Activated gamma-delta T cell (primary cell): Measurements from ENCODE around the gene LPCAT3.
"Not testable (repeated sequence)": the region's sequence is repeated elsewhere in the genome, so short reads cannot be mapped to it uniquely, and the experiment has no call there.

Source experiments
- DNase-seq: peaks from one replicate; lab custom pipeline; 2025; lab: John Stamatoyannopoulos, UW

The LPCAT3 gene

GRCh38 chr12:7037411-7037810 lies 19.1 kb upstream of the LPCAT3 start:
- not testable (repeated sequence) for DNase-seq

- no peak for DNase-seq
Measured at GRCh38 chr12:7035463-7035862, 17.2 kb upstream of the LPCAT3 start.

- no peak for DNase-seq
Measured at GRCh38 chr12:7034464-7034863, 16.2 kb upstream of the LPCAT3 start.

- no peak for DNase-seq
Measured at GRCh38 chr12:7032990-7033389, 14.7 kb upstream of the LPCAT3 start.

- no peak for DNase-seq
Measured at GRCh38 chr12:7031306-7031705, 13.0 kb upstream of the LPCAT3 start.

GRCh38 chr12:7026854-7027253 lies 8.6 kb upstream of the LPCAT3 start:
- no peak for DNase-seq

GRCh38 chr12:7023114-7023513 lies 4.8 kb upstream of the LPCAT3 start:
- no peak for DNase-seq

- DNase-seq = no peak
Measured at GRCh38 chr12:7021956-7022355, 3.7 kb upstream of the LPCAT3 start.

- no peak for DNase-seq
Measured at GRCh38 chr12:7019043-7019569, 830 bp upstream of the LPCAT3 start.

- DNase-seq = no peak
Measured at GRCh38 chr12:7017870-7018349, 366 bp downstream of the LPCAT3 start.

- DNase-seq = no peak
Measured at GRCh38 chr12:7016958-7017571, 1.2 kb downstream of the LPCAT3 start.

- no peak for DNase-seq
Measured at GRCh38 chr12:7015555-7016370, 2.5 kb downstream of the LPCAT3 start.

- DNase-seq = no peak
Measured at GRCh38 chr12:7013101-7013500, 5.2 kb downstream of the LPCAT3 start.

GRCh38 chr12:7012024-7012607 lies 6.2 kb downstream of the LPCAT3 start:
- DNase-seq = no peak

GRCh38 chr12:7011398-7011797 lies 6.9 kb downstream of the LPCAT3 start:
- not testable (repeated sequence) for DNase-seq

GRCh38 chr12:7009512-7009911 lies 8.8 kb downstream of the LPCAT3 start:
- no peak for DNase-seq

- no peak for DNase-seq
Measured at GRCh38 chr12:7008864-7009263, 9.4 kb downstream of the LPCAT3 start.

GRCh38 chr12:7006639-7007038 lies 11.6 kb downstream of the LPCAT3 start:
- no peak for DNase-seq

GRCh38 chr12:7005311-7005710 lies 13.0 kb downstream of the LPCAT3 start:
- no peak for DNase-seq

- DNase-seq = no peak
Measured at GRCh38 chr12:7004840-7005239, 13.4 kb downstream of the LPCAT3 start.

GRCh38 chr12:7004287-7004803 lies 13.9 kb downstream of the LPCAT3 start:
- no peak for DNase-seq

- DNase-seq = no peak
Measured at GRCh38 chr12:7001921-7002591, 16.2 kb downstream of the LPCAT3 start.
